ENCODE results near the gene CTU2. TPM values are rescaled to one million over a fixed set of nuclear protein-coding genes. Genes with fewer than 3 reads are reported as not detected.

CTU2 gene
- total and polyA plus RNA-seq, 2 of the 8 experiments (the other 6 are each of a cell fraction or from before 2014, with no cell fraction given) = 32.7 to 42.9 TPM

DNA sequence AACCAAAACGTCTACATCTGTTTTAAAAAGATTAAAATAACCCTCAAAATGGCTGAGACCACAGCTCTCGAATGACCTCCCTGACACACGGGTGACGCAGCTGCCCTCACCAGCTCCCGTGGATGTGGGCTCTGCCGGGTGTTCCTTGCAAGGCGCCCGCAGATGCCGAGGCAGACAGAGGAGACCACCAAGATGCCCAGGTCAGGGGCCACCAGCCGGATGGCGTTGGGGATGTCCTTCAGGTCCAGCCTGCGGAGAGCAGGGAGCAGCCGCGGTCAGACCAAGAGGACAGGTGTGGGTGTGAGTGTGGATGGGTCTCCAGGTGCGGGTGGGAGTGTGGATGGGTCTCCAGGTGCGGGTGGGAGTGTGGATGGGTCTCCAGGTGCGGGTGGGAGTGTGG, 35.1 kb downstream of the CTU2 start:
- Histone ChIP-seq H3K23ac (ENCODE audit: insufficient read length) (no peak overlapping the region), H3K4ac (replicated peaks; ENCODE audit: insufficient read length, low read depth, low read length) (no peak overlapping the region), H3K9me3 (ENCODE audit: insufficient read depth in 2 of 2, low read depth in 1 of 2, low read length in 1 of 2) (no peaks in the 10 kb centered on the region), H2BK5ac (ENCODE audit: low read depth, low read length) (no peak overlapping the region), H4K91ac (replicated peaks; ENCODE audit: insufficient read length, low read length) (no peak overlapping the region), H3K56ac (replicated peaks; ENCODE audit: insufficient read length, low read depth, low read length) (no peak overlapping the region), H4K8ac (ENCODE audit: extremely low read depth, insufficient read depth, low read length) (no peak overlapping the region), H3K4me1 (replicated peaks in 1 of 4; ENCODE audit: control insufficient read depth in 3 of 4, insufficient read depth in 4 of 4, low read length in 3 of 4) (peaks cover 0 to 11% (median 8%) of the 10 kb centered on the region in 4 experiments; a peak in 4 of 7 replicates), H3K27me3 (replicated peaks in 1 of 4; ENCODE audit: control insufficient read depth in 3 of 4, extremely low read depth in 1 of 4, insufficient read depth in 3 of 4, low read length in 3 of 4) (no peaks in the 10 kb centered on the region), H4K5ac (ENCODE audit: insufficient read length, low read depth, low read length) (no peak overlapping the region), H2BK15ac (ENCODE audit: low read length) (no peak overlapping the region), H4K20me1 (replicated peaks in 1 of 2; ENCODE audit: control insufficient read depth in 1 of 2, insufficient read depth in 2 of 2, low read length in 2 of 2) (peaks cover 0 to 4% of the 10 kb centered on the region in 2 experiments), H3K23me2 (ENCODE audit: low read depth, low read length) (no peaks in the 10 kb centered on the region), H2AK5ac (ENCODE audit: low read depth, low read length) (no peak overlapping the region), H3K27ac (ENCODE audit: low read depth, low read length) (no peak overlapping the region), H3K14ac (ENCODE audit: insufficient read length) (no peak overlapping the region), H3K18ac (ENCODE audit: extremely low read depth, low read length) (no peak overlapping the region), H3K36me3 (ENCODE audit: control insufficient read depth in 2 of 4, insufficient read depth in 4 of 4, low read length in 3 of 4) (no peaks in the 10 kb centered on the region), H3K79me1 (ENCODE audit: low read depth, low read length) (no peaks in the 10 kb centered on the region), H2AFZ (ENCODE audit: low read length) (no peak overlapping the region), H3K4me2 (ENCODE audit: insufficient read depth in 1 of 2, low read depth in 2 of 2, low read length in 2 of 2) (no peak overlapping the region), H2BK120ac (replicated peaks; ENCODE audit: low read depth, low read length) (no peak overlapping the region), H3K79me2 (ENCODE audit: control insufficient read depth in 1 of 2, insufficient read depth in 2 of 2, low read length in 2 of 2) (no peaks in the 10 kb centered on the region), H2BK12ac (ENCODE audit: low read depth, low read length) (no peak overlapping the region), H3K4me3 (ENCODE audit: extremely low read depth in 1 of 4, insufficient read depth in 2 of 4, low read depth in 3 of 4, low read length in 4 of 4) (no peak overlapping the region), H2BK20ac (ENCODE audit: low read length) (no peak overlapping the region), H3K9ac (replicated peaks in 1 of 4; ENCODE audit: extremely low read depth in 1 of 4, low read depth in 3 of 4, low read length in 3 of 4) (no peak overlapping the region)
- WGBS, 2 experiments (ENCODE audit: extremely low coverage in 1 of 2, insufficient coverage in 1 of 2, insufficient read length in 1 of 2, insufficient replicate concordance in 2 of 2, low coverage in 1 of 2, low lambda C conversion rate in 2 of 2, missing lambda C conversion rate in 1 of 2) = 94% methylated on average over 16 of the region's 17 CpGs; no CpG with 5 or more reads in 1 of the 2 experiments
- TF ChIP-seq, protein P1, sequence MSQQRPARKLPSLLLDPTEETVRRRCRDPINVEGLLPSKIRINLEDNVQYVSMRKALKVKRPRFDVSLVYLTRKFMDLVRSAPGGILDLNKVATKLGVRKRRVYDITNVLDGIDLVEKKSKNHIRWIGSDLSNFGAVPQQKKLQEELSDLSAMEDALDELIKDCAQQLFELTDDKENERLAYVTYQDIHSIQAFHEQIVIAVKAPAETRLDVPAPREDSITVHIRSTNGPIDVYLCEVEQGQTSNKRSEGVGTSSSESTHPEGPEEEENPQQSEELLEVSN (IDR thresholded peaks at IDR 0.05) = no peak
- TF ChIP-seq CBX5 (IDR thresholded peaks at IDR 0.05; ENCODE audit: low read depth, low read length) (no peak), NRF1 (IDR thresholded peaks at IDR 0.05; ENCODE audit: low read depth, low read length) (no peak), BACH1 (IDR thresholded peaks at IDR 0.05; ENCODE audit: low read length) (no peak), RFX5 (IDR thresholded peaks at IDR 0.05; ENCODE audit: borderline replicate concordance, low read depth, low read length) (no peak)
- CTCF ChIA-PET (ENCODE audit: partially characterized antibody) = interaction anchor here (1.4 to 10.0 kb wide), 2 partner anchors 14 to 40 kb away, joined by 4 to 251 read pairs; no protein-coding TSS in a partner anchor
- DNase-seq (ENCODE audit: low read depth in 1 of 2, low spot score in 2 of 2) = no peak
- FAIRE-seq = no peak
- POLR2A ChIA-PET (ENCODE audit: partially characterized antibody) = no interaction called here

Measured in H1 (cell line).